ENCODE results near the gene MFSD1.

MFSD1 gene

DNA sequence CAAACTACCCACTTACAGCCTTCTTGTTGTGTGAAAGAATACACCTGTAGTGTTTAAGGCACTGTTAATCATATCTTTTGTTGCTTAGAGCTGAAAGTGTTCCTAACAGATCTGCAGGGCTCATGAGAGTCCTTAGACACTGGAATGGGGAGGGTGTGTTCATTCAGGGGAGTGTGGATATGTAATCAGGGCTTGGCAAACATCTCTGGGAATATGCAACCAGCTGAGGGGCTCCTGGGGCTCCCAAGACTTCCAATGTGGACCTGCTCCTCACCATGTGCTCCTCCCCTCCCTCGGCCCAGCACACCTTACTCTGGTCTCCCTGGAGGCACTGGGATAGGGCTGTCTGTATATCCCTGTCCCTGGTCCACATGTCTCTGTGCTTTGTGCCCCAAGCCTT, 30.3 kb upstream of the MFSD1 start:
- in situ Hi-C loops (cut with MboI; ENCODE audit: low sequenced_read_pairs): no loop called here
- no peaks in the 10 kb centered on the region; the same call in 1 of the 2 replicates for H3K4me1 ChIP-seq
- H3K4me3 ChIP-seq: no peak overlapping the region

GRCh38 chr3:158771982-158772381, 29.9 kb upstream of the MFSD1 start:
- H3K9me3 ChIP-seq: no peaks in the 10 kb centered on the region
- no peaks in the 10 kb centered on the region for H3K36me3 ChIP-seq (replicated peaks)
- no peaks in the 10 kb centered on the region for H3K27me3 ChIP-seq (ENCODE audit: low read depth)
- in situ Hi-C loops (cut with MboI; ENCODE audit: low sequenced_read_pairs): no loop called here
- H3K4me1 ChIP-seq: no peaks in the 10 kb centered on the region; the same call in 1 of the 2 replicates
- H3K4me3 ChIP-seq: no peak overlapping the region
- DNase-seq (ENCODE audit: low spot score in 2 of 2): no peak

More for the DNA sequence above, 30.3 kb upstream of the MFSD1 start:
- no peak for DNase-seq (ENCODE audit: low spot score in 2 of 2)
- no peaks in the 10 kb centered on the region for H3K36me3 ChIP-seq (replicated peaks)
- H3K9me3 ChIP-seq: no peaks in the 10 kb centered on the region
- no peaks in the 10 kb centered on the region for H3K27me3 ChIP-seq (ENCODE audit: low read depth)

DNA sequence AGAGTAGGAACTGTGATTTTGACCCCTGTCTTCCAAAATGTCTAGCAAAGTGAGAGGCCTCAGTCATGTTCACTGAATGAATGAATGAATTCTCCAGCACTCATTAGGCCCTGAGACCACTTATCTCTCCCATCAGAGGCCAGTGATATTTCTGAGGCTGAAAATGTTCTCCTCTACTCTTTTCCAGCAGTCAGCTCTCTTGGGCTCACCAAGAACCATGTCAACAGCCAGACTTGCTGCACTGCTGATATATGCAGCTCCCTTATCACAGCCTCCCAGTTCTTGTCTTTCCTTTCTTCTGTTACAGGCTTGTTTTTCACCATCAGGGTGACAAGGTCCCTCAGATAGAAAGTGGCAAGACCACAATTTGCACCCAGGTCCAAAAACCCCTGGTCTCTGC, 28.7 kb upstream of the MFSD1 start:
- H3K4me3 ChIP-seq: no peak overlapping the region
- in situ Hi-C loops (cut with MboI; ENCODE audit: low sequenced_read_pairs): no loop called here
- no peaks in the 10 kb centered on the region for H3K9me3 ChIP-seq
- no peaks in the 10 kb centered on the region for H3K36me3 ChIP-seq (replicated peaks)
- no peaks in the 10 kb centered on the region for H3K27me3 ChIP-seq (ENCODE audit: low read depth)
- no peak for DNase-seq (ENCODE audit: low spot score in 2 of 2)
- H3K4me1 ChIP-seq: no peaks in the 10 kb centered on the region; the same call in 1 of the 2 replicates

- no peak for DNase-seq (ENCODE audit: low spot score in 2 of 2)
- in situ Hi-C loops (cut with MboI; ENCODE audit: low sequenced_read_pairs): no loop called here
- no peaks in the 10 kb centered on the region for H3K27me3 ChIP-seq (ENCODE audit: low read depth)
- no peaks in the 10 kb centered on the region for H3K9me3 ChIP-seq
- H3K4me3 ChIP-seq: no peak overlapping the region
- H3K4me1 ChIP-seq: no peaks in the 10 kb centered on the region; the same call in 1 of the 2 replicates
- H3K36me3 ChIP-seq (replicated peaks): no peaks in the 10 kb centered on the region
Measured at GRCh38 chr3:158773845-158774830, 27.7 kb upstream of the MFSD1 start.

GRCh38 chr3:158774965-158775364, 26.9 kb upstream of the MFSD1 start:
- no peak for DNase-seq (ENCODE audit: low spot score in 2 of 2)
- H3K9me3 ChIP-seq: no peaks in the 10 kb centered on the region
- H3K4me3 ChIP-seq: no peak overlapping the region
- no peaks in the 10 kb centered on the region; the same call in 1 of the 2 replicates for H3K4me1 ChIP-seq
- in situ Hi-C loops (cut with MboI; ENCODE audit: low sequenced_read_pairs): loop anchor here (25.0 kb wide), 1 partner anchor 238 kb away; no protein-coding TSS in a partner anchor
- H3K36me3 ChIP-seq (replicated peaks): no peaks in the 10 kb centered on the region
- no peaks in the 10 kb centered on the region for H3K27me3 ChIP-seq (ENCODE audit: low read depth)

- H3K4me3 ChIP-seq: no peak overlapping the region
- H3K9me3 ChIP-seq: no peaks in the 10 kb centered on the region
- in situ Hi-C loops (cut with MboI; ENCODE audit: low sequenced_read_pairs): loop anchor here (25.0 kb wide), 1 partner anchor 238 kb away; no protein-coding TSS in a partner anchor
- no peaks in the 10 kb centered on the region; the same call in 1 of the 2 replicates for H3K4me1 ChIP-seq
- H3K36me3 ChIP-seq (replicated peaks): no peaks in the 10 kb centered on the region
- DNase-seq (ENCODE audit: low spot score in 2 of 2): no peak
- H3K27me3 ChIP-seq (ENCODE audit: low read depth): no peaks in the 10 kb centered on the region
Measured at GRCh38 chr3:158775426-158776410, 26.1 kb upstream of the MFSD1 start.

- H3K4me1 ChIP-seq: no peaks in the 10 kb centered on the region; the same call in 1 of the 2 replicates
- DNase-seq (ENCODE audit: low spot score in 2 of 2): no peak
- in situ Hi-C loops (cut with MboI; ENCODE audit: low sequenced_read_pairs): loop anchor here (25.0 kb wide), 1 partner anchor 239 kb away; no protein-coding TSS in a partner anchor
- H3K36me3 ChIP-seq (replicated peaks): no peaks in the 10 kb centered on the region
- H3K4me3 ChIP-seq: no peak overlapping the region
- no peaks in the 10 kb centered on the region for H3K27me3 ChIP-seq (ENCODE audit: low read depth)
- H3K9me3 ChIP-seq: no peaks in the 10 kb centered on the region
Measured at GRCh38 chr3:158776531-158776930, 25.3 kb upstream of the MFSD1 start.

DNA sequence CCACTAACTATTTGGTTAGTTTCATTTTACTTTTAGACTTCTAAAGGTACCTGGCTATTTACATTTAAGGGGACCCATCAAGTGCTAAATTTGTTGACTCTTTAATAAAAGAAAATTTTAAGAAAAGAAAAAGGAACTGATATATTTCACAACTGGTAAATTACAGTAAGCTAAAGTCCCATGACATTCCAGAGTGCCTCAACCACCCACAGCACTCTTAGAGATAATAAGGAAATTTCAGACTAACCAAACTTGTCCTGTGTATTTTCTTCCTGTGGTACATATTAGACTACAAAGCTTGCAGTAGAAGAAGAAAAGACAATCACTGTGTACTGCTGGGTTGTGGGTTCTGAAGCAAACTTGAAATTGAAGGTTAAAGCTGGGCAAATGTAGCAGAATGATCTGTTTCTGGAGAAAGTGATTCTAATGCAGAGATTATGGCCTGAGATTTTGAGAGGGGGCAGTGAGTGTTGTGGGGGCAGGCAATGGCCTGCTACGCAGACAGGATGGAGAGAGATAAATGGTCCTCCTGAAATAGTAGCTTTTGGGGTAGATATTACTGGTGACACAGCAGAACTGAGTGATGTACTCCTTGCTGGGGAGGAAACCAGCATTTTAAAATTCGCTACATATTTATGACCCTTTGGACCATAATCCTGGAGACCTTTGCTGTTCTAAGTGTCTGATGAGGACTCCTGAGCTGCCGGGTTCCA, 24.5 kb upstream of the MFSD1 start:
- Histone ChIP-seq H3K27me3 (ENCODE audit: low read depth) (no peaks in the 10 kb centered on the region), H3K36me3 (replicated peaks) (no peaks in the 10 kb centered on the region), H3K4me1 (no peaks in the 10 kb centered on the region; the same call in 1 of the 2 replicates), H3K4me3 (no peak overlapping the region), H3K9me3 (no peaks in the 10 kb centered on the region)
- no peak for DNase-seq (ENCODE audit: low spot score in 2 of 2)
- in situ Hi-C loops (cut with MboI; ENCODE audit: low sequenced_read_pairs): loop anchor here (25.0 kb wide), 1 partner anchor 240 kb away; no protein-coding TSS in a partner anchor

- in situ Hi-C loops (cut with MboI; ENCODE audit: low sequenced_read_pairs): loop anchor here (25.0 kb wide), 1 partner anchor 243 kb away; no protein-coding TSS in a partner anchor
- Histone ChIP-seq H3K4me3 (no peak overlapping the region), H3K36me3 (replicated peaks) (no peaks in the 10 kb centered on the region), H3K9me3 (no peaks in the 10 kb centered on the region), H3K4me1 (no peaks in the 10 kb centered on the region), H3K27me3 (ENCODE audit: low read depth) (no peaks in the 10 kb centered on the region)
- DNase-seq (ENCODE audit: low spot score in 2 of 2): no peak
Measured at GRCh38 chr3:158780766-158781165, 21.1 kb upstream of the MFSD1 start.

DNA sequence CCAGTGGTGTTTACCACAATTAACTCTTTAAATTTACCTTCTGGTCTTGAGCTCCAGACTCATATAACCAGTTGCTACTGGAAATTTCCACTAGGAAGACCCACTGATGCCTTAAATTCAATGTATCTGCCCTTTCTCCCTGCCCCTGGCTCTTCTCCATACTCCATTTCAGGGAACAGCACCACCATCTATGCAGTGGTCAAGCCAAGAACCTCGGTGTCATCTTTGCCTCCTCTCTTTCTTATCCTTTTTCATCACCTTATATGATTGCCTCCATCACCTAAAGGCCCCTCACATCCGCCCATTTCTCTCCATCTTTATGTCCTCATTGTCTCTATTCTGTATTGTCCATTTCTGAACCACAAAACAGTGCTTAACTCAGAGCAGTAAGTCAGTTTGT, 20.7 kb upstream of the MFSD1 start:
- in situ Hi-C loops (cut with MboI; ENCODE audit: low sequenced_read_pairs): loop anchor here (25.0 kb wide), 1 partner anchor 244 kb away; no protein-coding TSS in a partner anchor
- DNase-seq (ENCODE audit: low spot score in 2 of 2): no peak

DNA sequence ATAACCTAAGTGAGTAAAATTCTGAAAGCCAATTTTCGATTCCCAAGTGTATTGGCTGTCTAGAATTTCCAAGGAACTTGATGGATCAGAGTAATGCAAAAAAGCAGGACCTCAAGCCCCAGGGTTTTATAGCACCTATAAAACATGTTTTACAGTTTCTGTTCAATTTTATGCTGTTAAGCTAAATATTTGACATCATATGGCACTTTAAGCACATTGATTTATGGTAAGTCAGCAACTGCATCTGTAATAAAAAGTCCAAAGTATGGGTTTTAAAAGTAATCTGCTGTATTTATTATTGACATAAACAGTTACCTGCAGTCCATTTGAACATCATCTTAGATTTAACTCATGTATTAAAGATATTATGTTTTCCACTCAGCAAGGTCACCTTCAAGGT, 20.0 kb upstream of the MFSD1 start:
- no peak overlapping the region for H3K4me3 ChIP-seq
- no peaks in the 10 kb centered on the region for H3K9me3 ChIP-seq
- H3K4me1 ChIP-seq: no peaks in the 10 kb centered on the region
- DNase-seq (ENCODE audit: low spot score in 2 of 2): no peak
- H3K36me3 ChIP-seq (replicated peaks): no peaks in the 10 kb centered on the region
- in situ Hi-C loops (cut with MboI; ENCODE audit: low sequenced_read_pairs): loop anchor here (25.0 kb wide), 1 partner anchor 245 kb away; no protein-coding TSS in a partner anchor
- H3K27me3 ChIP-seq (ENCODE audit: low read depth): no peaks in the 10 kb centered on the region

More for the DNA sequence above, 20.7 kb upstream of the MFSD1 start:
- Histone ChIP-seq H3K27me3 (ENCODE audit: low read depth) (no peaks in the 10 kb centered on the region), H3K4me3 (no peak overlapping the region), H3K9me3 (no peaks in the 10 kb centered on the region), H3K36me3 (replicated peaks) (no peaks in the 10 kb centered on the region), H3K4me1 (no peaks in the 10 kb centered on the region)

DNA sequence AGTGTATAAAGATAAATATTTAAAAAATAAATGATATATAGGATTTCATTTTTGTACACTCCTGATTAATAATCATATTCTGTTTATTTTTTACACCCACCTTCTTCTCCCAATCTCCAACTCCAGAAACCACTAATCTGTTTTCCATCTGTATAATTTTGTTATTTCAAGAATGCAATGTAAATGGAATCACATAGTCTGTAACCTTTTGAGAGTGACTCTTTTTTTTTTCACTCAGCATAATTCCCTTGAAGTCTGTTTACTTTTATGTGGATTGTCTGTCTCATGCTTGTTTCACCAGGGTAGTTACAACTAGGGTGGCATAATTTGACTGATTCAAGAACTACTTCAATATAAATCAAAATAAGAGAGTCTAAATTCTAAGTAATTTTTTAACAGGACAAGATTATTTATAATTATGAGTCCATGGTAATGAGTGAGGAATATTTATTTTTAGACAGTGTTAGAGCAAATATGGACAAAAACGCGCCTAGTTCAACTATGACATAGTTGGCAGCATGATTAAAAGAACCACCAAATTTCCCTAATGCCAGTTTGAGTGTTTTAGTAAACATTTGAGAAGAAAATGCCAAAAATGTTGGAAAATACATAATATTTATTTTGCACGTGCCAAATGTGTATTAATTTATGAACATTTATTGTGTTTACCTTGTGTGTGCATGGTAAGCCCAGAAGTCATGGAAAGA, 19.4 kb upstream of the MFSD1 start:
- H3K9me3 ChIP-seq: no peaks in the 10 kb centered on the region
- no peak overlapping the region for H3K4me3 ChIP-seq
- DNase-seq (ENCODE audit: low spot score in 2 of 2): no peak
- H3K36me3 ChIP-seq (replicated peaks): no peaks in the 10 kb centered on the region
- no peaks in the 10 kb centered on the region for H3K4me1 ChIP-seq
- in situ Hi-C loops (cut with MboI; ENCODE audit: low sequenced_read_pairs): loop anchor here (25.0 kb wide), 1 partner anchor 245 kb away; no protein-coding TSS in a partner anchor
- no peaks in the 10 kb centered on the region for H3K27me3 ChIP-seq (ENCODE audit: low read depth)
